Right lobe of liver (tissue), 6 donors: ENCODE measurements around the gene CFP. TPM values are rescaled to one million over a fixed set of nuclear protein-coding genes. Genes with fewer than 3 reads are reported as not detected.
"Not testable (repeated sequence)": the region's sequence is repeated elsewhere in the genome, so short reads cannot be mapped to it uniquely, and the experiment has no call there.

Experiments used
- ATAC-seq, 4 donors: fragments of 200-7000 bp; cut with Tn5 transposase; one replicate each; pipeline ENCODE4 v1.9.1; 2020; ENCODE audit warnings: mild to moderate bottlenecking in 4 of 4, moderate library complexity in 4 of 4
- DNase-seq, 3 donors: peaks; one replicate each; pipeline ENCODE4 v3.0.0-alpha.2; 2020
- H3K27ac ChIP-seq, 3 donors: fragments of 200-600 bp; one replicate each; pipeline ENCODE4 v1.8.0; 2022
- H3K27me3 ChIP-seq, 2 donors: fragments of 200-600 bp; one replicate each; pipeline ENCODE4 v1.8.0; 2022
- H3K36me3 ChIP-seq, 4 donors: fragments of 200-600 bp; sonication (generic) in 1 of 4; one replicate each; pipeline versions ENCODE4 v1.5.1 to v1.8.0; 2017 to 2022; ENCODE audit warnings: control low read depth in 1 of 4
- H3K4me1 ChIP-seq, 4 donors: fragments of 200-600 bp; sonication (generic) in 1 of 4; one replicate each; pipeline versions ENCODE4 v1.5.1 to v1.8.0; 2017 to 2022; ENCODE audit warnings: control low read depth in 1 of 4
- H3K4me3 ChIP-seq, 3 donors: fragments of 200-600 bp; one replicate each; pipeline ENCODE4 v1.8.0; 2022
- H3K9me3 ChIP-seq, 4 donors: fragments of 200-600 bp; sonication (generic) in 1 of 4; one replicate each; pipeline versions ENCODE4 v1.5.1 to v1.8.0; 2017 to 2022; ENCODE audit warnings: control low read depth in 1 of 4
- CTCF ChIP-seq, 4 donors: fragments of 200-600 bp in 3 of 4; fragments of 450-650 bp in 1 of 4; IDR thresholded peaks; one replicate each; pipeline versions ENCODE4 v1.5.1 to v1.8.0; 2016 to 2022; ENCODE audit warnings: antibody characterized with exemption in 4 of 4, mild to moderate bottlenecking in 2 of 4
- POLR2A ChIP-seq: fragments of 450-650 bp; IDR thresholded peaks from one replicate; pipeline ENCODE4 v1.6.1; 2017; ENCODE audit warnings: antibody characterized with exemption, mild to moderate bottlenecking
- WGBS: methylation state at CpG from one replicate; pipeline ENCODE4 v1.1.6; 2018; ENCODE audit warnings: low coverage, low lambda C conversion rate; ENCODE audit not compliant: insufficient coverage; ENCODE audit errors: missing lambda C conversion rate; 5-methylcytosine and 5-hydroxymethylcytosine counted together
- intact Hi-C, 2 donors: fragments of 100-400 bp; cut with DNase I; formaldehyde crosslinking; loops; one replicate each; pipeline versions ENCODE4 v1.11.2 to v1.14.1; 2022
- long read RNA-seq: library from polyadenylated mRNA; unstranded; transcript quantifications from one replicate; pipeline ENCODE4 v2.0.0, GENCODE V29; 2019
- total RNA-seq, 6 experiments: library from RNA; depleted of rRNA in 2 of 6; stranded (reverse); fragments of >200 nt in 2 of 6; fragmentation: NEBNext Ultra II Directional in 3 of 6; extraction: Animal tissue kit (Norgen Biotek cat#: 25700) in 3 of 6; gene quantifications; one replicate each; pipeline versions ENCODE4 v1.1.0 to v1.2.4, GENCODE V29; 2016 to 2023
- donor health status: DM: no; HTN: yes; CAD: no.
- donor health status: DM: no; HTN: no; CAD: no.
- donor health status: DM: no; HTN: no; CAD: no.
- donor health status: DM: no; HTN: yes; CAD: no.
- donor health status: DM: no; HTN: yes; CAD: no.

CFP gene
- total RNA-seq, result 10 to 100 TPM in 3 of 6 experiments, 1 to 10 TPM in 3; 6.8 to 24.0 (median 9.8) TPM
- long read RNA-seq, partial matches to known transcripts, result 0 of 4 reads
- long read RNA-seq, other reads (novel, unspliced or antisense), result 1 of 4 reads

- no peaks in the 10 kb centered on the region for H3K4me1 ChIP-seq
- DNase-seq, result no peak
- H3K4me3 ChIP-seq, result peak within 1 kb of the TSS in 1 of 3 donors; percentile 13
- H3K36me3 ChIP-seq, result no peaks in the 10 kb centered on the region
- WGBS, result 59% methylated on average over 5 of the region's 14 CpGs
- no peak within 1 kb of the TSS for H3K27ac ChIP-seq
- no peaks in the 10 kb centered on the region for H3K9me3 ChIP-seq
- no peak for TF ChIP-seq POLR2A
- no peak for TF ChIP-seq CTCF (IDR thresholded peaks at IDR 0.05)
- ATAC-seq, result peak; percentile 33 to 59 (median 48)
- intact Hi-C loops, result no loop called here
- H3K27me3 ChIP-seq, result no peaks in the 10 kb centered on the region
Measured at GRCh38 chrX:47629419-47630200, at the start of gene CFP. Gene CFP, minus strand, starts transcription at chrX:47629930. Its CDS starts 86 bp downstream, at chrX:47629844.

- H3K9me3 ChIP-seq, H3K4me3 ChIP-seq, H3K27me3 ChIP-seq, H3K4me1 ChIP-seq, H3K36me3 ChIP-seq, DNase-seq, H3K27ac ChIP-seq, intact Hi-C loops, ATAC-seq: not testable (repeated sequence)
- WGBS, result 51% methylated on average over 7 of the region's 7 CpGs
Measured at GRCh38 chrX:47675959-47676859, 46.5 kb upstream of the CFP start.

- DNase-seq, result no peak
- Histone ChIP-seq H3K9me3 (no peaks in the 10 kb centered on the region), H3K4me3 (no peak overlapping the region), H3K4me1 (no peaks in the 10 kb centered on the region), H3K27me3 (no peaks in the 10 kb centered on the region), H3K36me3 (no peaks in the 10 kb centered on the region), H3K27ac (no peak overlapping the region)
- ATAC-seq, result no peak
- intact Hi-C loops, result no loop called here
- 35% methylated on average over 2 of the region's 5 CpGs for WGBS
- TF ChIP-seq POLR2A, result no peak
- no peak for TF ChIP-seq CTCF (IDR thresholded peaks at IDR 0.05)
Measured at GRCh38 chrX:47674776-47675175, 45.0 kb upstream of the CFP start.

GRCh38 chrX:47665797-47666196 lies 36.1 kb upstream of the CFP start:
- H3K9me3 ChIP-seq, H3K36me3 ChIP-seq, intact Hi-C loops, H3K27me3 ChIP-seq, H3K27ac ChIP-seq, H3K4me3 ChIP-seq, DNase-seq, H3K4me1 ChIP-seq, ATAC-seq: not testable (repeated sequence)
- 57% methylated on average over 4 of the region's 4 CpGs for WGBS

- WGBS, result 56% methylated on average over 4 of the region's 5 CpGs
- intact Hi-C loops, result no loop called here
- TF ChIP-seq POLR2A, result no peak
- no peak for TF ChIP-seq CTCF (IDR thresholded peaks at IDR 0.05)
- Histone ChIP-seq H3K4me1 (no peaks in the 10 kb centered on the region), H3K27me3 (no peaks in the 10 kb centered on the region), H3K4me3 (no peak overlapping the region), H3K9me3 (no peaks in the 10 kb centered on the region), H3K27ac (no peak overlapping the region), H3K36me3 (no peaks in the 10 kb centered on the region)
- ATAC-seq (no peak), DNase-seq (no peak)
Measured at GRCh38 chrX:47664737-47665136, 35.0 kb upstream of the CFP start.
